CD4-positive, alpha-beta T cell treated with Interleukin-6 for 4 hours (primary cell): ENCODE results near the gene DRC7.

Source experiments
- DNase-seq: peaks from one replicate; pipeline ENCODE4 v3.0.0-alpha.2; 2020; ENCODE audit warnings: mixed read lengths

DRC7 gene, protein sequence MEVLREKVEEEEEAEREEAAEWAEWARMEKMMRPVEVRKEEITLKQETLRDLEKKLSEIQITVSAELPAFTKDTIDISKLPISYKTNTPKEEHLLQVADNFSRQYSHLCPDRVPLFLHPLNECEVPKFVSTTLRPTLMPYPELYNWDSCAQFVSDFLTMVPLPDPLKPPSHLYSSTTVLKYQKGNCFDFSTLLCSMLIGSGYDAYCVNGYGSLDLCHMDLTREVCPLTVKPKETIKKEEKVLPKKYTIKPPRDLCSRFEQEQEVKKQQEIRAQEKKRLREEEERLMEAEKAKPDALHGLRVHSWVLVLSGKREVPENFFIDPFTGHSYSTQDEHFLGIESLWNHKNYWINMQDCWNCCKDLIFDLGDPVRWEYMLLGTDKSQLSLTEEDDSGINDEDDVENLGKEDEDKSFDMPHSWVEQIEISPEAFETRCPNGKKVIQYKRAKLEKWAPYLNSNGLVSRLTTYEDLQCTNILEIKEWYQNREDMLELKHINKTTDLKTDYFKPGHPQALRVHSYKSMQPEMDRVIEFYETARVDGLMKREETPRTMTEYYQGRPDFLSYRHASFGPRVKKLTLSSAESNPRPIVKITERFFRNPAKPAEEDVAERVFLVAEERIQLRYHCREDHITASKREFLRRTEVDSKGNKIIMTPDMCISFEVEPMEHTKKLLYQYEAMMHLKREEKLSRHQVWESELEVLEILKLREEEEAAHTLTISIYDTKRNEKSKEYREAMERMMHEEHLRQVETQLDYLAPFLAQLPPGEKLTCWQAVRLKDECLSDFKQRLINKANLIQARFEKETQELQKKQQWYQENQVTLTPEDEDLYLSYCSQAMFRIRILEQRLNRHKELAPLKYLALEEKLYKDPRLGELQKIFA

GRCh38 chr16:57694725-57695679, at the start of gene DRC7:
Gene DRC7 (plus strand): TSS chr16:57694806. CDS start chr16:57697950, 3,144 bp downstream.
- peak; percentile 6 for DNase-seq

DNA sequence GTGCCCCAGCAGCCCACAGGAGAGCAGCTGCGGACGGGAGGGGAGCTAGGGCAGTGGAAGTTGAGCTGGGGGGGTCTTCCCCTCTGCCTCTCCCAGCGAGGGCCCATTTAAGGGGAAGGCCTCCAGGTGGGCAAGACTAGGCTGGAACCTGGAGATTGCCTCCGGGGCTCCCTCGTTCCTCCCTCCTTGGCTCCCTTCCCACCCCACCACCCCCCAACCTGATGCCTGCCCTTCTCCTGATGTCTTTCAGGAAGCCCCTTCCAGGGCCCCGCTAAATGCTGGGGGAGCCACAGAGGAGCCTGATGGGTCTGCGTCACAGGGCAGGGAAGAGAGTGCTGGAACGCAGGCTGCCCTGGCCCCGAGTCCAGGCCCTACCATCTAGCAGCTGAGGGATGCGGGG, 49.4 kb upstream of the DRC7 start:
- DNase-seq: no peak

GRCh38 chr16:57645691-57646387, 48.8 kb upstream of the DRC7 start:
- no peak for DNase-seq

DNA sequence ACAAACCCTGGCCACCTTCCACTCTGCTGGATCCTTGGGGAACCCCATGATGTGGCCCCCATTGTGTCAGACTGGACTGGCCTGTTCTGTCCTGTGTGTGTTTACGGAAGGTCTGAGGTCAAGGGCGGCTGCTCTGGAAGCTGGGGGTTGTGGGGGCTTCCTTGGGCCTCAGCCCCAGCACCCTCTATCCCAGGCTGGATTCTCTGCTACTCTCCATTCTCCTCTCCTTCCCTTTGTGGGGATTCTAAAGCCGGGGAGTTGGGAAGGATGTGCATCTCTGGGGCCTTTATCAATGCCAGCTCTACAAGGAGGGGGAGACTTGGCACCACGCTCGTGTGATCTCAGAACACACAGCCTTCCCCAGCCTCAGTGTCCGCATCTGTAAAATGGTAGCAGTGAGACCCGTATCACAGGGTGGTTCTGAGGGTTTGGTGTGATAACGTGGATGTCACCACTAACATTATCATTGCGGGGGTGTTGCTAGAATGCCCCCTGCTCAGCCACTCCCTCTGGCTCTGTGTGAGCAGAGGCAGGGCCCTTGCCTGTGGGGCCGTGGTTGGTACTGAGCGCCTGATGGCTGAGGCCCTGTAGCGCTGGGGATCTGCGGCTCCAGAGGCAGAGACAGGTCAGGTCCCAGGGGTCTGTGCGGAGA, 48.1 kb upstream of the DRC7 start:
- no peak for DNase-seq

DNA sequence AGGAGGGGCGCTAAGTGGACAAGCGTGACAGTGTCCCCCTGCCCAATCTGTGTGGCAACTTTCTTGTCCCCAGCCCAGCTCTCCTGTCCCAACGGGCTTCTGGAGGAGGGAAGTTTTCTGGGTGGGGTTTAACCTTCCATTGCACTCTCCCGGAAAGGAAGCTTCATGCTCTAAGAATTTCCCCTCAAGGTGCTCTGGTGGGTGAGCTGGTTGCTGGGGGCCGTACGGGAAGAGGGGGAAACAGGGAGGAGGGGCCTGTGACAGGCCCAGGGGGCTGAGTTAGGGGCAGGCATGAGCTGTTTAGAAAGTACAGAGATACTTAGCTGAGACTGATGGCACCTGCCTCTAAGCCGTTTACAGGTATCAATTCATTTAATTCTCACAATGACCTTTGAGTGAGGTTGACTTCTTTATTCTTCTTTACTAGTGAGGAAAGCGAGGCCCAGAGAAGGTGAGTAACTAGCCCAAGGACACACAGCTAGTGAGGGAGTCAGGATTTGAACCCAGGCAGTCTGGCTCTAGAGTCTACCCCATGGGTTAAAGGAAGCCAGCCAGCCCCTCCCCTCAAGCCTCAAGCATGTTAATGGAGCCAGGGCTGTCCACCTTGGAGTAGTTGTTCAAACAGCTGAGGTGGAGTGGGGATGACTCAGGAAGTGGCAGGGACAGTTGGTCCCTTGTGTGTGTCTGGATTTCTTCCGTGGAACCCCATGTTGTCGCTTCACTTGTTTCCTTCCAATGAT, 47.3 kb upstream of the DRC7 start:
- DNase-seq: no peak

DNA sequence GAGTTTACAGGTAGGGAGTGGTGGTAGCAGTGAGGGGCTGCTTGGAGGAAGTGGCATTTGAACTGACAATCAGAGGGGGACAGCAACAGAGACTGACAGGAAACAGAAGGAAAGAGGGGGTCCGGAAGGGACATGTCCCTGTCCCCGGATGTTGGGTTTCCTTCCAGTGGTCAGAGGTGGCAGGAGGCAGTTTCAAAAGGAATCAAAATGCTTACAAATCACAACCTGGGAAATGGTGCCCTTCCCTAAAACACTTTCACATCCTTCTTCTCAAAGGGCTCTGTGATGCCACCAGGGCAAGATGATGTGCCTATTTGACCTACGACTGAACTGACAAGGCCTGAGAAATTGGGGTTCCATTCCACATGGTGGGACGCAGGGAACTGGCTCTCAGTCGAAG, 46.5 kb upstream of the DRC7 start:
- DNase-seq: no peak

- peak; percentile 84 for DNase-seq
Observed at GRCh38 chr16:57648581-57649442, 45.8 kb upstream of the DRC7 start.

DNA sequence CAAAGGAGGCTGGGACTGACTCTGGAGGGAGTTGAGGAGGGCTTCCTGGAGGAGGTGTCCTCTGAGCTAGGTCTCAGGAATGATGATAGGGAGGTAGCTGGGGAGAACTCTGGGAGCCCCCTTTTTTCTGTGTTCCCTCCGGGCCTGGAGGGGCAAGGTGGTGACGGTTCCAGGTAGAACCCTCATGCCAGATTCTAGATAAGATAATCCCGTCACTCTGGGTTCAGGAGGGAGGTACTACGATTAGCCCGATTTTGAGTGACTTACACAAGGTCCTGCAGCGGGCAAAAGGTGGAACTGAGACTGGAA, 45.2 kb upstream of the DRC7 start:
- DNase-seq: no peak

DNA sequence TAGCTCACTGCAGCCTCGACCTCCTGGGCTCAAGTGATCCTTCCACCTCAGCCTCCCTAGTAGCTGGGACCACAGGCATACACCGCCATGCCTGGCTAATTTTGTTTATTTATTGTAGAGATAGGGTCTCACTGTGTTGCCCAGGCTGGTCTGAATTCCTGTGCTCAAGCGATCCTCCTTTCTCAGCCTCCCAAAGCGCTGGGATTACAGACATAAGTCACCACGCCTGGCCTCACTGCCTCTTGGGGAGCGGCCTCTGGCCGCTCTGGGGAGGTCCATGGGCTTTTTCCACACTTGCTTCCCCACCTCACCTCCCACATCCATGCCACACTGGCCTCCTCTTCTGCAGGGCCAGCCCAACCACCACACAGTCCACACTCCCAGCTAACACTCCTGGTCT, 44.8 kb upstream of the DRC7 start:
- DNase-seq: no peak

DNA sequence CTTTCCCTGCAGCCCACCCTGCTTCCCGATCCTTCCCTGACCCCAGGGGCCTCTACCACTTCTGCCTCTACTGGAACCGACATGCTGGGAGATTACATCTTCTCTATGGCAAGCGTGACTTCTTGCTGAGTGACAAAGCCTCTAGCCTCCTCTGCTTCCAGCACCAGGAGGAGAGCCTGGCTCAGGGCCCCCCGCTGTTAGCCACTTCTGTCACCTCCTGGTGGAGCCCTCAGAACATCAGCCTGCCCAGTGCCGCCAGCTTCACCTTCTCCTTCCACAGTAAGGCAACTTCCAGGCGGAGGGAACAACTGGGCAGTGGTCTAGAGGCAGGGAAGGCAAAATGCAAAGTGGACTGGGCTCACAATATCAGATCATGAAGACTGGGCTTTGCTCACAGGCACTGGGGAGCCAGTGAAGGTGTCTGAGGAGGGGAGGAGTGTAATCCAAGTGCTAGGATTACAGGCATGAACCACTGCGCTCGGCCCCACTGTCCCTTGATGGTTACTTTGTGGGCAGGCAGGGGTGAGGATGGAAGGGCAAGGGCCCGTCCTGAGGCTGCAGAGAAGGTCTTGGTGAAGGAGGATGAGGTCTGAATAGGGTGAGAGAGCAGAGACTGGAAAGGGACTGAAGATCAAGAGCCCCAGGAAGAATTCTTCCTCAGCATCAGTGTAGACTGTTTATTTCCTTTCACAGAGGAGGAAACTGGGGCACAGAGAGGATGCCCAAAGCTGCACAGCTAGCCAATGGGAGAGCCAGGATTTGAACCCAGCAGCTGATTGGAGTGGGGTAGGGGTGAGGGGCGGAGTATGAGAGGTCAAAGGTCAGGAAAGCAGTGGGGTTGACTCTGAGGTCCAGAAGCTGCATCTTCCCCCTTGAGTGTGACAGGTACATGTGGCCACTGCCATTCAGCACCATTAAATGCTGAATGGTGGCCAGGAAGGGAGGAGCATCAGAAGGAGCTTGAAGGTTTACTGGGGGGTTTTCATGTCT, 43.0 kb upstream of the DRC7 start:
- DNase-seq: peak; percentile 33

GRCh38 chr16:57652695-57653471, 41.7 kb upstream of the DRC7 start:
- no peak for DNase-seq

DNA sequence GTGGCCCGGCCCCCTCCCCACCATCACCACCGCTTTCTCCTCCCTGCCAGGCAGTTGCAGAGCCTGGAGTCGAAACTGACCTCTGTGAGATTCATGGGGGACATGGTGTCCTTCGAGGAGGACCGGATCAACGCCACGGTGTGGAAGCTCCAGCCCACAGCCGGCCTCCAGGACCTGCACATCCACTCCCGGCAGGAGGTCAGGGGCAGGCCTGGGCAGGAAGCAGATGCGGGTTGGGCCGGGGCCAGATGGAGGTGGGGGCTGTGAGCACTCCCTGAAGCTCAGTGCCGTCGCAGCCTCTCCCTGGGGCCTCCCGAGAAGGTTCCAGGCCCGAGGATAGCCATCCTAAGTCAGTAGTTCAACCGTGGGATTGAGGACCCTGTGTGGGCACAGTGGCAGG, 40.7 kb upstream of the DRC7 start:
- no peak for DNase-seq

DNA sequence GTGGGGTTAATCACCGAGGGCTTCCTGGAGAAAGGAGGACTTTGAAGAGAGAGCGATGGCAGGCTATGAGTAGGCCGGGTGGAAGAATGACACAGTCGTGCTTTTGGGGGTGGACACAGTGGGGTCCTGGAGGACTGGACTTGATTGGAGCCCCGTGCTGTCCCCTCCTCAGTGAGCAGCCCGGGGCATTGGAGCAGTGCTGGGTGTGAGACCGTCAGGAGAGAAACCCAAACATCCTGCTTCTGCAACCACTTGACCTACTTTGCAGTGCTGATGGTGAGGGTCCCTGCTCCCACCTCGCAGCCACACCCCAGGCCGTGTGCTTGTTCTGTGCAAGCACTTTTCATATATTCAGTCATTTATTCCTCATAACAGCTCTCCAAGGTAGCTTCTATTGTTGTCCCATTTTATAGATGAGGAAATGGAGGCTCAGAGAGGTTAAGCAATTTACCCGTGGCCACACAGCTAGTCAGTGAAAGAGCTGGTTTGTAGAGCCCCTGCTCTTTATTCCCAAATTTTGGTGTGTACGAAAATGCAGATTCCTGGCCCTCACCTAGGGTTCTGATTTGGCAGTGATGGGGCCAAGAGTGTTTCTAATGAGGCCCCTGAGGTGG, 38.2 kb upstream of the DRC7 start:
- DNase-seq: no peak

GRCh38 chr16:57657228-57657627, 37.4 kb upstream of the DRC7 start:
- DNase-seq: no peak

- DNase-seq: no peak
Observed at GRCh38 chr16:57658130-57658877, 36.3 kb upstream of the DRC7 start.

GRCh38 chr16:57658878-57659674, 35.5 kb upstream of the DRC7 start:
- DNase-seq: no peak
